Measurements from ENCODE around the gene MFSD12. TPM values are rescaled to one million over a fixed set of nuclear protein-coding genes. Genes with fewer than 3 reads are reported as not detected.
A peak's percentile ranks its signal among the peaks of the same experiment; 100 is the strongest.
"Not testable (repeated sequence)": the region's sequence is repeated elsewhere in the genome, so short reads cannot be mapped to it uniquely, and the experiment has no call there.

MFSD12 gene
- total and polyA plus RNA-seq, 4 donors = 9.5 to 47.7 (median 37.3) TPM

- Histone ChIP-seq H3K4me1 (ENCODE audit: control insufficient read depth in 1 of 2, insufficient read depth in 2 of 2, low read length in 2 of 2) (no peaks in the 10 kb centered on the region), H3K27ac (ENCODE audit: low read depth in 1 of 2, low read length in 2 of 2) (no peak overlapping the region), H3K9me3 (ENCODE audit: control insufficient read depth, low read length) (no peaks in the 10 kb centered on the region), H3K4me3 (ENCODE audit: low read length in 2 of 2) (no peak overlapping the region), H3K36me3 (ENCODE audit: control insufficient read depth in 1 of 2, insufficient read depth in 2 of 2, low read length in 1 of 2) (peaks cover 0 to 2% of the 10 kb centered on the region in 2 donors), H3K27me3 (ENCODE audit: control insufficient read depth in 1 of 2, insufficient read depth in 2 of 2, low read length in 1 of 2) (no peaks in the 10 kb centered on the region)
- ATAC-seq (ENCODE audit: low FRiP score) (no peak), DNase-seq (no peak)
- intact Hi-C loops (cut with DNase I) = no loop called here
- WGBS, 2 donors = 73 to 83% methylated on average over 17 of the region's 17 CpGs
Observed at GRCh38 chr19:3512562-3513228, 44.7 kb downstream of the MFSD12 start.

- ATAC-seq (ENCODE audit: low FRiP score) = no peak
- intact Hi-C loops (cut with DNase I) = no loop called here
- H3K27me3 ChIP-seq (ENCODE audit: control insufficient read depth in 1 of 2, insufficient read depth in 2 of 2, low read length in 1 of 2) = no peaks in the 10 kb centered on the region
- H3K27ac ChIP-seq (ENCODE audit: low read depth in 1 of 2, low read length in 2 of 2) = no peak overlapping the region
- no peak overlapping the region for H3K4me3 ChIP-seq (ENCODE audit: low read length in 2 of 2)
- H3K4me1 ChIP-seq (ENCODE audit: control insufficient read depth in 1 of 2, insufficient read depth in 2 of 2, low read length in 2 of 2) = no peaks in the 10 kb centered on the region
- no peaks in the 10 kb centered on the region for H3K9me3 ChIP-seq (ENCODE audit: control insufficient read depth, low read length)
- DNase-seq = no peak
- peaks cover 0 to 2% of the 10 kb centered on the region in 2 donors for H3K36me3 ChIP-seq (ENCODE audit: control insufficient read depth in 1 of 2, insufficient read depth in 2 of 2, low read length in 1 of 2)
- WGBS, 2 donors = 76% methylated on average over 26 of the region's 26 CpGs
Observed at GRCh38 chr19:3511506-3512251, 45.7 kb downstream of the MFSD12 start.

- no peak for ATAC-seq (ENCODE audit: low FRiP score)
- intact Hi-C loops (cut with DNase I) = no loop called here
- no peaks in the 10 kb centered on the region for H3K9me3 ChIP-seq (ENCODE audit: control insufficient read depth, low read length)
- no peak for DNase-seq
- H3K27ac ChIP-seq (ENCODE audit: low read depth in 1 of 2, low read length in 2 of 2) = no peak overlapping the region
- no peaks in the 10 kb centered on the region for H3K27me3 ChIP-seq (ENCODE audit: control insufficient read depth in 1 of 2, insufficient read depth in 2 of 2, low read length in 1 of 2)
- no peak overlapping the region for H3K4me3 ChIP-seq (ENCODE audit: low read length in 2 of 2)
- 84 to 93% methylated on average over 20 to 22 of the region's 22 CpGs for WGBS, 2 donors
- peaks cover 0 to 2% of the 10 kb centered on the region in 2 donors for H3K36me3 ChIP-seq (ENCODE audit: control insufficient read depth in 1 of 2, insufficient read depth in 2 of 2, low read length in 1 of 2)
- H3K4me1 ChIP-seq (ENCODE audit: control insufficient read depth in 1 of 2, insufficient read depth in 2 of 2, low read length in 2 of 2) = no peaks in the 10 kb centered on the region
Observed at GRCh38 chr19:3510727-3511126, 46.7 kb downstream of the MFSD12 start.

- Histone ChIP-seq H3K4me3 (ENCODE audit: low read length in 2 of 2) (no peak overlapping the region), H3K4me1 (ENCODE audit: control insufficient read depth in 1 of 2, insufficient read depth in 2 of 2, low read length in 2 of 2) (no peaks in the 10 kb centered on the region), H3K27me3 (ENCODE audit: control insufficient read depth in 1 of 2, insufficient read depth in 2 of 2, low read length in 1 of 2) (no peaks in the 10 kb centered on the region), H3K9me3 (ENCODE audit: control insufficient read depth, low read length) (no peaks in the 10 kb centered on the region), H3K27ac (ENCODE audit: low read depth in 1 of 2, low read length in 2 of 2) (no peak overlapping the region), H3K36me3 (ENCODE audit: control insufficient read depth in 1 of 2, insufficient read depth in 2 of 2, low read length in 1 of 2) (peaks cover 0 to 2% of the 10 kb centered on the region in 2 donors)
- intact Hi-C loops (cut with DNase I) = no loop called here
- no peak for ATAC-seq (ENCODE audit: low FRiP score)
- DNase-seq = no peak
- 85 to 86% methylated on average over 15 of the region's 15 CpGs for WGBS, 2 donors
Observed at GRCh38 chr19:3509566-3509989, 47.8 kb downstream of the MFSD12 start.

- ATAC-seq (ENCODE audit: low FRiP score) = no peak
- no peak for DNase-seq
- H3K4me3 ChIP-seq (ENCODE audit: low read length in 2 of 2) = no peak overlapping the region
- H3K36me3 ChIP-seq (ENCODE audit: control insufficient read depth in 1 of 2, insufficient read depth in 2 of 2, low read length in 1 of 2) = peaks cover 0 to 2% of the 10 kb centered on the region in 2 donors
- H3K27me3 ChIP-seq (ENCODE audit: control insufficient read depth in 1 of 2, insufficient read depth in 2 of 2, low read length in 1 of 2) = no peaks in the 10 kb centered on the region
- intact Hi-C loops (cut with DNase I) = no loop called here
- 74 to 80% methylated on average over 20 to 23 of the region's 23 CpGs for WGBS, 2 donors
- H3K27ac ChIP-seq (ENCODE audit: low read depth in 1 of 2, low read length in 2 of 2) = no peak overlapping the region
- H3K9me3 ChIP-seq (ENCODE audit: control insufficient read depth, low read length) = no peaks in the 10 kb centered on the region
- H3K4me1 ChIP-seq (ENCODE audit: control insufficient read depth in 1 of 2, insufficient read depth in 2 of 2, low read length in 2 of 2) = no peaks in the 10 kb centered on the region
Observed at GRCh38 chr19:3508771-3509535, 48.4 kb downstream of the MFSD12 start.

GRCh38 chr19:3508121-3508661 is 49.2 kb downstream of the MFSD12 start:
- H3K36me3 ChIP-seq (ENCODE audit: control insufficient read depth in 1 of 2, insufficient read depth in 2 of 2, low read length in 1 of 2); intact Hi-C loops (cut with DNase I); H3K4me3 ChIP-seq (ENCODE audit: low read length in 2 of 2); H3K9me3 ChIP-seq (ENCODE audit: control insufficient read depth, low read length); H3K4me1 ChIP-seq (ENCODE audit: control insufficient read depth in 1 of 2, insufficient read depth in 2 of 2, low read length in 2 of 2); ATAC-seq (ENCODE audit: low FRiP score); H3K27me3 ChIP-seq (ENCODE audit: control insufficient read depth in 1 of 2, insufficient read depth in 2 of 2, low read length in 1 of 2); DNase-seq; H3K27ac ChIP-seq (ENCODE audit: low read depth in 1 of 2, low read length in 2 of 2): not testable (repeated sequence)
- 93 to 94% methylated on average over 18 of the region's 18 CpGs for WGBS, 2 donors

GRCh38 chr19:3507371-3508120 is 49.8 kb downstream of the MFSD12 start:
- Histone ChIP-seq H3K4me3 (ENCODE audit: low read length in 2 of 2) (peak overlapping the region; percentile 73 to 97), H3K27ac (ENCODE audit: low read depth in 1 of 2, low read length in 2 of 2) (no peak overlapping the region), H3K4me1 (ENCODE audit: control insufficient read depth in 1 of 2, insufficient read depth in 2 of 2, low read length in 2 of 2) (no peaks in the 10 kb centered on the region), H3K9me3 (ENCODE audit: control insufficient read depth, low read length) (no peaks in the 10 kb centered on the region), H3K27me3 (ENCODE audit: control insufficient read depth in 1 of 2, insufficient read depth in 2 of 2, low read length in 1 of 2) (no peaks in the 10 kb centered on the region), H3K36me3 (ENCODE audit: control insufficient read depth in 1 of 2, insufficient read depth in 2 of 2, low read length in 1 of 2) (peaks cover 0 to 2% of the 10 kb centered on the region in 2 donors)
- ATAC-seq (ENCODE audit: low FRiP score) (no peak), DNase-seq (no peak)
- WGBS, 2 donors = 15 to 17% methylated on average over 31 of the region's 31 CpGs
- intact Hi-C loops (cut with DNase I) = no loop called here

All from aorta (tissue), 5 donors.